GM19463 (cell line): ENCODE results near the gene NFAT5.

Experiments
- ATAC-seq: cut with Tn5 transposase; IDR thresholded peaks from one replicate; pipeline ENCODE4 v1.9.1; 2021; ENCODE audit warnings: mild to moderate bottlenecking, moderate library complexity; ENCODE audit not compliant: unreplicated experiment

The NFAT5 gene

GRCh38 chr16:69590590-69590989 lies 24.8 kb downstream of the NFAT5 start:
- no peak for ATAC-seq

- ATAC-seq, result no peak
Observed at GRCh38 chr16:69593751-69594255, 28.0 kb downstream of the NFAT5 start.

DNA sequence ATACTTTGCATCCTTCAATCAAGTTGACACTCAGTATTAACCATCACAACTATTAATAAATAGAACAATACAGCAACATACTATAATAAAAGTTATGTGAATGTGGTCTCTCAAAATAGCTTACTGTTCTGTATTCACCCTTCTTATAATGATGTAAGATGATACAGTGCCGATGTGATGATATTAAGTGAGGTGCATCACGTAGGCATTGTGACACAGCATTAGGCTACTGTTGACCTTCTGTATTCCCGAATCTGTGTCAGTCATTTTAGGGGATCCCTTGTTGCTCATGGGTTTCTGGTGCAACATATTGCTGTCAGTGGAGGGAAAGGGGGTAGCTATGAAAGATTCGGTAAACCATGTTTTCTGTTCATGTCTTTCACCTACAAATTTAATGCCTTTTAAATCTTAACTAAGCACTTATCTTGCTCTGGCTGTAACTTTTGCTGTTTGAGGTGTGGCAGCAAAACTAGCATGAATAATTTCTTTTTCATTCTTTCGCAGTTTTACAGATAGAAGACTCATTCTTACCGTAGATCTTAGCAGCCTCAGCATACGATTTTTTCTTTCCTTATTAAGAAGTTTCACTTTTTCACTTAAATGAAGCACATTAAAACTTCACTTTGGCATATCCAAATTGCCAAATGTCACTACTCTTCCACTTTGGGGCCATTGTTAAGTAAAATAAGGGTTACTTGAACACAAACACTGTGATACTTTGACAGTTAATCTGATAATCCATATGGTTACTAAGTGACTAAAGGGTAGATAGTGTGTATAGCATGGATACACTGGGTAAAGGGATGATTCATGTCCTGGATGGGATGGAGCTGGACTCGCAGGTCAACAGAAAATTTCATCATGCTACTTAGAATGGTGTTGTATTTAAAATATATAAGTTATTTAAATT lies 29.6 kb downstream of the NFAT5 start:
- no peak for ATAC-seq

DNA sequence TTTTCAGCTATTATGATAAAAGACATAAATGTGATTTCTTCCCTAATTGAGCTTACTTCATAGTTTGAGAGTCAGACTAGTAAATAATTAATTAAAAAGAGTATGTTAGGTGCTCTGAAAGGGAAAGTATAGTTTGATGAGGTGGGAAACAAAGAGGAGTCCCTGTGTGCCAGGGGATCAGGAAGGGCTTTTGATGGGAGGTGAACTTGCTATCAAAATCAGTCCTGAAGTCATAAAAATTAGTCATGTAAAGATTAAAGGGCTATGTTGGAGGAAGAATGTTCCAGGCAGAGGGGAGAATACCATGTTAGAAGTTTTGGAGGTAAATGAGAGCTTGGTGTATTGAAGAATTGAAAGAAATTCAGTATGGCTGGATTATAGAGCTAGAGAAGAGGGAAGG lies 31.0 kb downstream of the NFAT5 start:
- ATAC-seq, result no peak

GRCh38 chr16:69598045-69598444 lies 32.3 kb downstream of the NFAT5 start:
- no peak for ATAC-seq

DNA sequence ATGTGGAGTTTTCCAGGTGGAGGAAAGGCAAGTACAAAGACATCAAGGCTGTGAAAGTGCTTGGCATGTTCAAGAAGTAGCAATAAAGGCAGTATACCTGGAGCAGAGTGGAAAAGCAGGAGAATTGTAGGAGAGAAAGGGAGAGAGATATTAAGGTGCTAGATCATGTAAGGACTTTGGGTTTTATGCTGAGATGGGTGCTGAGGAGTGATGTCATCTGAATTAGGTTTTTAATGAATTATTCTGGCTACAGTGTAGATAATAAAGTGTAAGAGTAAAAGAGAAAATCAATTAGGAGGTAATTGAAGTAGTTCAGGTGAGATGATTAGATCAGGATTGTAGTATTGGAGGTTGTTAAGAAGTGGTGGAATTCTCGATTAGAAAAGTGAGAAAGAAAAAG lies 34.0 kb downstream of the NFAT5 start:
- ATAC-seq, result no peak

- ATAC-seq, result no peak
Observed at GRCh38 chr16:69600202-69600601, 34.4 kb downstream of the NFAT5 start.

- no peak for ATAC-seq
Observed at GRCh38 chr16:69601250-69601649, 35.5 kb downstream of the NFAT5 start.

- ATAC-seq, result no peak
Observed at GRCh38 chr16:69606985-69607384, 41.2 kb downstream of the NFAT5 start.

DNA sequence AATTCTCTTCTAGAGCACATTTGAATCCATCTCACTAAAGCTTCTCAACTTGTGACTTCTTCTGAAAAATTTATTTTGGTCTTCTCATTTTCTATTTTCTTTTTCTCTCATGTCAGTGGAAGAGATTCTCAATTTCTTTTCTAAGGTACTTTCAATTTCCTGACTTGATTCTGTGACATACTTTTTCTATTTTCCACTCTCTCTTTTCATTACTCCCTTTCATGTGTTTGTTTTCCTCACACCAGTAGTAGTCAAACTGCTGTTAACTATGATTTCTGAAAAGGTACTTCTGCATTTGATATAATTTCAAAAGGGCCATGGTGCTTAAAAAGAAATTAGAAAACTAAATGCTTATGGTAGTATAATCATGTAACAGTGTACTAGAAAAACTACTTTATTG lies 41.9 kb downstream of the NFAT5 start:
- no peak for ATAC-seq

DNA sequence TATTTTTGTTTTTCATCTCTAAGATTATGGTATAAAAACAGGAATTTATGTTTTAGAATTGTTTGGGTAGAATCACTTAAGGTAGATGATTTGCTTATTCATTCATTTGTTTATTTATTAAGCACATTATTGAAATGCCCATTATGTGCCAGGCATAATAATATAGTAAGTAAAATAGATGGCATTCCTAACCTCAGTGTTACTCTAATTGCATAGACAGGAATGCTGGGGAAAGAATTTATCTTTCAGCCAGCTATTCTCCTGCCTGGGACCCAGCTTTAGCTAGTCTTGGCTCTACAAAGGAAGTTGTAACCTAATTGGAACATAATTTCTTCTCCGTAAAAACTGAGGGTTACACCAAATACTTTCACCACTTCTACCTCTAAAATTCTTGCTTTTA lies 44.6 kb downstream of the NFAT5 start:
- ATAC-seq, result no peak

GRCh38 chr16:69611103-69611640 lies 45.4 kb downstream of the NFAT5 start:
- ATAC-seq, result no peak

DNA sequence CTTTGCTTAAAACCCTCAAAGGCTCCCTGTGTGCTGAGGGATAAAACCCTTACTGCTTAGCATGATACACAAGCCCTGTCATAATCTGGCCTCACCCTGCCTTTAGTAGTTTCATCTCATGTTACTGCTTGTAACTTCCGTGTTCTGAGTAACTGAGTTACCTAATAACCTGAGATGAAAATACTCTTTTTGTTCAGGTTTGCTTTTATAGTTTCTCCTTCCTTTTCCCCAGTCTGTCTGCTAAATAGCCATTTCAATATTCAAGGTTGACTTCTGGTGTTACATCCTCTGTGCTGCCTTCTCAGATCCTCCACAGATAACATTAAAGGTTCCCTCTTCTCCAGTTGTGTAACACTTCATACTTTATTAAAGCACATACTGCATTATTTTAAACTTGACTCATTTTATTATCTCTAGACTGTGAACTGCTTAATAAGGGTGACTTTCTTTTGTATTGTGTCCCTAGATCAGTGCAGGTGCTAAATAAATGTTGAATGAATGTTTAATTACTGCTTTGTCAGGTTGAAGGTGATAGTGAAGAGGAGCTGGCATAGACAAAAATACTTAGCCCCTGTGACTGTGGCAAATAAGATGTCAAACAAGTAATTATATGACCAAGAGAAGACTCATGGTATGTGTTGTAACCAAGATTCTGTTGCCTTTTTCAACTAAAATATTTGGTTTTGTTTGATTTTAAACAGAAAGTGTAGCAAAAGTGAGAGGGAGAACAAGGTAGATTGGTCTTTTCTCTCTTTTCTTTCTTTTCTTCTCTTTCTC lies 47.8 kb downstream of the NFAT5 start:
- peak; percentile 73 for ATAC-seq

DNA sequence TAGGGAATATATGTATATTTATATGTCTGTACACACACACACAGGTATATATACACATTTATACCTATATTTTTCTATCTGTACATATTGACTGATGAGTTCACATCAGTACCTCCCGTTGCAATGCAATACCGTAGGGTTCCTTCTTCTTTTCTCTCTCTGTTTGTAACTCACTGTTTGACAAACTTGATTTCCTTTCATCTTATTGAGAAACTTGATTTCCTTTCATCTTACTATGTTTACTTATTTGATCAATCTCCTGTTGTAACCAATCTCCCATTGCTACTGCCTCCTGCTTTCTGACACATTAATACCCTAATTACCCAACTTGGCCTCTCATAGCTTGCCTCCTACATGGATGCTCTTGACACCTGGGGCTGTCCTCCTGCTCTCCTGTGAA lies 49.8 kb downstream of the NFAT5 start:
- no peak for ATAC-seq

GRCh38 chr16:69616082-69616481 lies 50.3 kb downstream of the NFAT5 start:
- ATAC-seq, result no peak

DNA sequence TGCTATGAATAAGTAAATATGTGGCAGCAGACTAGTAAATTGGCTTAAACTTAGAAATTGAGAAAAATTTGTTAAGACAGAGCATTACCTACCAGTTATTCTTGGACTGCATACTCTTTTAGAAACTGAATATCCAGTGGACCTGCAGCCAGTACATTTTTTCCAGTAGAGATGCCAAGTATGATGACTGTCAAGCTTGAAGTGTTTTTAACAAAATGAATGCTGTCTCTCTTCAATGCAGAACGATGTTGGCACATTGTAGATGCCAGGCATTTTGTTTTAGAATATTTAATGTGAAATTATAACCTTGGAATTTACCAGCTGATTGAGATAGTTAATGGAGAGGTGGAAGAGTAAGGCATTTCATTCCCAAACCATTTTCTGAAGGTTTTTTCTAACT lies 52.5 kb downstream of the NFAT5 start:
- no peak for ATAC-seq

DNA sequence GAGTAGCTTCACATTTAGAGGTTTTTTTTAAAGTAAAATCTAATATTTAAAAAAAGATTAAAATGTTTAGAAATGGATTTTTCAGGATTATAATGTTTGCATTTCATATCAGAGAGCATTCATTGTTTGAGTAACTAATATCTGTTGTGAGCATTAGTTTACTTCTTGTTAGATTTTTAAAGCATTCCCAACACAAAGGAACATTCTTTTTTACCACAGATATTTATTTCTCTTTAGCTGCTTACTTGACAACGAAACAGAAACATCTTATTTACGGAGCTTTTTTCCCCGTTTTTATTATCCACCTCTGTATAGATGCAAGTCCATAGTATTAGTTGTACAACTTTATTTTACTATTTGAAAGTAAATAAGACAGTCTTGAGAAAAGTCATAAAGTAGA lies 53.0 kb downstream of the NFAT5 start:
- ATAC-seq, result no peak

DNA sequence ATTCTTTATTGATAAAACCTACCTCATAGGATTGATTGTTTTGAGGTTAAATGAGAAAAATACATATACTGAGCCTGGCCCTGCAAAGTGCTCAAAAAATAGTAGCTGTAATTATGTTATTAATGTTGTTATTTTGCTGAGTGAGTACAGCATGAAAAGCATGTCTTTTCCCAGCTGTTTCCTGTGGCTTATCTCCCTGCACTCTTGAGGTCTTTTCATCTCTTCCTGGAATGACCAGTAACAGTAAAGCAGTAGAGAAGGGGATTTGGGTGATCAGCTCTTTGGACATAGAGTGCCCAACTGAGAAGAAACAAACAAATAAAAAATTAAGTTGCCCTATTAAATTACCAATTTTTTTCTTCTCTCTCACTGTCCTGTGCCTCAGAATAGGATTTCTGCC lies 53.7 kb downstream of the NFAT5 start:
- ATAC-seq, result no peak

DNA sequence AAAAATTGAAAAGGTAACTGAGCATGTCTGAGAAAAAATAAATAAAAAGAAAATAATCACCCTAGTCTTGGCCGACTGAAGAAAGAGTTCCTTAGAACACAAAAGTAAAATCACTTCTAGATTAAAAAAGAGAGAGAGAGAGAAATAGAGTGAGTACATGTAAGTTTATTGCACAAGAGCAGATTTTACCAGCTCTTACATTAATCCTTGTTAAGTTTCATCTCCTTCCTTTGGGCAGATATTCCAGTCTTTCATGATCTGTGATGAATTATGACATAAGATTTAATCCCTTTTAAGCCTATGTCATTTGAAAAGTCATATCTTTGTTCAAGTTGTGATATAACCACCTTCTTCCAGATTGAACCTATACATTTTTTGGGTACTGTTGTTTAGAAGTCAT lies 54.8 kb downstream of the NFAT5 start:
- ATAC-seq, result no peak

DNA sequence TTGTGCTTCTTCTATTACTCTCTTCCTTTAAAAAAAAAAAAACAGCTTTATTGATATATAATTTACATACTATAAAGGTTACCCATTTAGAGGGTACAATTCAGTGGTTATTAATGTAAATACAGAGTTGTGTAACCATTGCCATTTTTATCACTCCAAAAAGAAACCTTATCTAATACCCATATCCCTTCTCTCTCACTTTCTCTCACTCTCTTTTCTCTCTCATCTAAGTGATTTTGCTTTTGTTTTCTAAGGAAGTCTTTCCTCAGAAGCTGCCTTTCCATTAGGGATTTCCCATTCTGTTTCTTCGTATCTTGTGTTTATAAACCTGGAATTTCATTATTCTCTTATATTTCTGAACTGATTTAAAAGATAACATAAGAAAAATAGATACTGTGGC lies 55.5 kb downstream of the NFAT5 start:
- ATAC-seq, result no peak

- no peak for ATAC-seq
Observed at GRCh38 chr16:69626256-69626655, 60.5 kb downstream of the NFAT5 start.

DNA sequence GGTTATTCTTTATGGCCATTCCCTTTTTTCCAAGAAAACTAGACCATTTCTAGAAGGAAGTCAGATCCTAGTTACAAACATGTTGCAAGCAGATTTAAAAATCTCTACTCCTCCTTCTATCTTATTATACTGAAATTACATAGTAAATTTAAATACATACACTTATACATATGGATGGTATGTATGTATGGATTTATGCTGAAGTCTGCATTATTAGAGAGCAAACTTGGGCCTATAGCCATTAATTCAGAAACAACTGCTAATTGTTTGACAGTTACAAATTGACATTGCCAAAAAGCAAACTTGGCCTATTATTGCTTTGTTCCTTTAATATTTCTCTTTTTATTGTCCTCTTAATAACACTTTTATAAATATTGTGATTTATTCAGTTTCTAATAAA lies 67.1 kb downstream of the NFAT5 start:
- no peak for ATAC-seq
